ENCODE measurements around the gene CABCOCO1.

CABCOCO1 gene

DNA sequence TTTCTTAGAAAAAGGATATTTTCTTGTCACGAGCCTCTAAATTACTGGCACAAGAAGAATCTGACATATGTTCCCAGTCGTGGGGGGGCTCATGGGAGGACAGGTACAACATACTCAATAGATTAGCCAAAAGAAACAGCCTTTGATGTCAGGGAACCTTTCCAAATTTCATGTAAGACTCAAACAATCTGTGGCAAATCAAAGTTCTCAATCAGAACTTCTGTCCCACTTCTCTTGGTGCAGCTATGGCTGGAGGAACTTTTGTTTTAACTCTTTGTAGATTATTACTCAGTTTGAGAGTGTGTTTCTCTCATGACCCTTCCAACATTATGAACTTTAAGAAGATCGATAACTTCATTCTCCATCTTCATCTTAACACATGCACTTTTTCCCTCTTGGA lies 124.4 kb downstream of the CABCOCO1 start:
- no peak for DNase-seq

DNA sequence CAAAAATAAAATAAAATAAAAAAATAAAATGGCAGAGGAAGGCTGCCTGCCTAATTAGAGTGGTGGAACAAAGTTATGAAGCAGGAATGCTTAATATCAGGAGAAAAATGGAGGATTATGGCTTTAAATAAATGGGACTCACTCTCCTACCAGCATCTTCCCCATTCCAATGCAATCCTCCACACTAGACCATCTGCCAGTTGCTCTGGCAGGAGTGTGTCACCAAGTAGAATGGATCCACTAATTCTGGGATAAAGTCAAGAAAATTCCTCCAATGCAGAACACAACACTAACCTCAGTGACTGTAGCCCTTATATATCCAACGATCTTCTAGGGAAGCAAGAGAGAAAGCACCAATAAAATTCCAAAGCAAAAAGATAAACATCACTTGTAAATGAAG lies 126.3 kb downstream of the CABCOCO1 start:
- DNase-seq: no peak

DNA sequence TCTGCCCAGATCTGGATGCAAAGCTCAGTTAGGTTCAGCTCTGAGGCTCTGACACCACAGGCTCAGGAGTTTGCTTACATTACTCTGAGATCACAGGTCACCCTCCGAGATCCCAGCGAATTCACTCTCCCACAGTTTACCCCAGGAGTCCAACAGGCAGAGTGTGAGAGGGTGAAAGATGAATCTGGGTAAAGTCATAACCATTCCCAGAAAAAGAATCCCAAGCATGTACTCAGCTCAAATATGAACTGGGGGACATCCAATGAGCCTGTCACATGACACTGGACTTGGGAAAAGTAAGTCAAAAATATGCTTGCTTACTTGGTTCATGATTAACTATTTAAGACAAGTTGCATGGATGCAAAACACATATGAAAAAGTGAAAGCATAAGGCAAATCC lies 128.5 kb downstream of the CABCOCO1 start:
- DNase-seq: no peak

DNA sequence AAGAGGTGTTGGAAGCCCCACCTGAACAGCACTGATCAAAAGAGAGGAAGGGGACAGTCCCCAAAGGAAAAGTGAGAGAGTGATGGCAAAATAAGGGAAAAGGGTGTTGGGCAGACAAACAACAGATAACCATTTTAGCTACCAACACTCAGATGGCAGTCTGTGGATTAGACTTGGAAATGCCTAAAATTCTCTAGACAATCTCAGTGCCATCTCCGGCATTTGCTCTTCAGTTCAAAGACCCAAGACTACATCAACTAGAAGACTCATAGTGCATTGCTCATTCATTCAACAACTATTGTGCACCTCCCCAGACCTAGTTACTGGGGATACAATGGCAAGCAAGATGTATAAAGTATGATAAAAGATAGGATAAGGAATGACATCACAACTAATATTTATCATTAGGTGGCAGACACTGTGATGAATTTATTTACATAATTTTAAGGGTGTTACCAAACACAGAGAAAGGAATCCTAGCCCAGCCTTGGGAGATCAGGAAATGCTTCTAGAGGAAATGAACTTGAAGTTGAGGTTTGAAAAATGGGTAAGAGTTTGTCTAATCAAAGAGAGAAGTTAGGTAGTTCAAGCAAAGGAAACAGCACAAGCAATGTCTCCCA lies 129.5 kb downstream of the CABCOCO1 start:
- DNase-seq: no peak

DNA sequence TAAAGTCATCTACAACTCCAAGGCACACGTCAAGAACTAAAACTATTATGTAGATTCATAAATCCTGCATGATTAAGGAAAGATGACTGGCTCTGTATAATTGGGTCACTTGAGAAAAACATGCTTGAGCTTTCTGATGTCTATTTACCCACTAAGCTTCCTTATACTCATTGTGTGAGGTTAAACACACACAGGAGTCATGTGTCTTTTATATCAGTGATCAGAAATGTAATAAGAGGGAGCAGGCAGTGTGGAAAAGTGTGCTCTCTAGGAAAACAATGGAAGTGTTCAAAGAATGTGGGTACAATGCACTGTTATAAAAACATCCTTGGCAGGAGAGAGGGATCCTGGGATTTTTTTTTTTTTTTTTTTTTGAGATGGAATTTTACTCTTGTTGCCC lies 130.2 kb downstream of the CABCOCO1 start:
- no peak for DNase-seq

DNA sequence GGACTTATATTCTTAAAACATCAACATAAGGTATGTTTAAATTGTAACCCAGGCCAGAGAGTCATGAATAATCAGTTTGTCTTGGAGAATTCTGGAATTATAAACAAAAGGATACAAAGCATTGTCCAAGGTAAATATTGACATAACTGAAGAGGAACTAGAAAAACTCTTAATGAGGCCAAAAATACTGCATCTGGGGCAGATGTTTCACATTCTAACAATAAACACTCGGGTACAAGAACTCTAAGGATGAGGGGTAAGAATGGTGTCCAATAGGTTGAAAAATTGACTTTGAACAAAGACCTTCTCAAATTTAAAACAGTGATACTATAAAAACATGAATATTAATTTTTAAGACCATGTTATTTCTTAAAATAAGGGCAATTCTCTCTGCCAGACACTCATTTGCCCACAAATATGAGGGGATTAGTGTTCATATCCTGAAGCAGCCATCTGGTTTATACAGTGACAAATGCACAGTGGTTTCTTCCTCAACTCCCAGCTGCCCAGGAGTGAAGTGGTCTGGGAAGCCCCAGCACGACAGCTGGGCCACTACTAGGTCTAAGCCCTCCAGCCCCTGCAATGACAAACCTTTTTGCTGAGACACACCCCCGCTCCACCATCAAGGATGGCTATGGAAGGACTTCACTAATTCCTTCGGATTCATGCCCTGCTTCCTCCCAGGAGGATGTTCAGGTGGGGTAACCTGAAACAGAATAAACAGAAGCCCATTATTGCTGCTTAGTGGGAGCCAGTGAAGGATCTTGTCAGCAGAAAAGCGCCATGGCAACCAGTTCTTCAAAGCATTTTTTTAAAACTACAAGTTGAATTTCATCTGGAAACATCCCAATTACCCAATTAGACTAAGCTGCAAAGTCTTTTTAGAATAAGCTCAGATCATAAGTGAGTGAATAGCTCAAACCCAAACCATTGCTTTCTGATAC lies 131.3 kb downstream of the CABCOCO1 start:
- no peak for DNase-seq

DNA sequence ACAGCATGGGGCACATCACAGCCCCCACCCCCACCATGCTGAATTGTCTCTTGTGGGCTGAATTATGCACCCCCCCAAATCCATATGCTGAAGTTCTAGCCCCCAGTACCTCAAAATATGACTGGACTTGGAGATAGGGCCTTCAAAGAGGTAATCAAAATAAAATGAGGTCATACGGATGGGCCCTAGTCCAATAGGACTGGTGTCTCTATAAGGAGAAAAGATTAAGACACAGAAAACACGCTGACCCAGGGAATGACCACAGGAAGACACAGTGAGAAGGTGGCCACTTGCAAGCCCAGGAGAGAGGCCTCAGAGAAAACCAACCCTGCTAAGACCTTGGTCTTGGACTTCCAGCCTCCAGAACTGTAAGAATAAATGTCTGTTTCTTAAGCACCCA lies 132.4 kb downstream of the CABCOCO1 start:
- DNase-seq: no peak

DNA sequence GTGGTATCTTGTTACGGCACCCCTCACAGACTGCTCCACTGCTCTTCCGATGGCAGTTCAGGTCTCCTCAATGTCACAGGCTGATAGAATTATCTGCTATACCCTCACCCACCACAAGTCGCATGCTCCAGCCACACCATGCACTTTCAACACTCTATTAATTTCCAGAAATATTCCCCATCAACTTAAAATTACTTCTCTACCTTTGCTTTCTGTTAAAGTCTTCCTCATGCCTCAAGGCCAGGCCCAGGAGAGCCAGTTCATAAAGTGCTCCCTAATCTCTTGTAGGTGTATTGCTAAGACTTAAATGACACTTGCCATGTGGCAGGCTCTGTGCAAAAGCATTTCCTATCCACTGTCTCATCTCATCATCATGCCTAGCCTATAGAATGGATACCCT lies 132.8 kb downstream of the CABCOCO1 start:
- no peak for DNase-seq

DNA sequence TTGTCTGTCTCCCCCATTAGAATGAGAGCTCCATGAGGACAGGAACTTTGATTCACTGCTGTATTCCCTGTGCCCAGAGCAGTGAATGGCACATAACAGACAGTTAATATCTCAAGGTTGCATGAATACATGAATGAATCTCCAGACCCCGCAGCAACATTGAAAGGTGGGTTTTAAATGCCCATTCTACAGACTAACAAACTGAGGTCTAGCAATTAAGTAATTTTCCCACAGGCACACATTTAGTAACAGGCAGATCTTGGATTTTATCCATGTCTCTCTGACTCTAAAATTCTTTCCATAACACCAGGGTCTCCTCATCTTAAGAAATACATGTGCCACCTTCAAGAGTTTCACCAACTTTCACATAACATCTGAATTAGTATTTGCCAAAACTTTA lies 134.1 kb downstream of the CABCOCO1 start:
- DNase-seq: no peak

DNA sequence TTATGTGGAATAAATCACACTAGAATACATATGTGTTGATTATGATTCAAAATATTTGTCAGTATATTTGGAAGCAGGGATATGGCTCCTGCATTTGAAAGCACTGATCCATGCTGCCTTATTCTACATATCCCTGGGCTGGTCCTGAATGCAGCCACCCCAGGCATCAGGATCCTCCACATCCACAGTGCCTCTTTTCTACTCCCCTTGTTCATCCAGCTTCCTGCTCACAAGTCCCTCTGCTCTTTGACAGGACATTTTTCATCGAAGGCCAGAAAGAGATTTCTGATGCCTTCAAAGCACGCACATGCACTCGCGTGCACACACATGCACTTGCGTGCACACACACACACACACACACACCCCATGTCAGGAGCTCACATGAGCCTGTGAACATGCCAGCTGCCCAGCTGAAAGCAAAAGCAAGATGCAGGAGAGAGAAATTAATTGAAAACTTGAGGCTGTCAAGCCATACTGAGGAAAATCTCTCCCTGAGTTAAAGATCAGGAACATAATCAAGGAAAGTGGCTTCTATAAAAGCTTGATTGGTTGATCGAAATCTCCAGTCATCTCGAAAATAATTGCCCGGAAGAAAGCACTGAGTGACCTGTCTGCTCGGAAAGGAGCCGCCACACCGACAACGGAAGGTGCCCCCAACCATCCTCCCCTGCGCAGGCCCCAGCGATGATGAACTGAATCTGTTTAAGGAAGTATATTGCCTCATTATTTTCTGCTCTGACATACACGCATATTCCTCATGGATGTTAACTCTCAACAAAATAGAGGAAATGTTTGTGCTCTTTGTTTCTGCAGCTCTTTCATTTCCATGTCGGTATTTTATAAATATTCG lies 134.8 kb downstream of the CABCOCO1 start:
- no peak for DNase-seq

DNA sequence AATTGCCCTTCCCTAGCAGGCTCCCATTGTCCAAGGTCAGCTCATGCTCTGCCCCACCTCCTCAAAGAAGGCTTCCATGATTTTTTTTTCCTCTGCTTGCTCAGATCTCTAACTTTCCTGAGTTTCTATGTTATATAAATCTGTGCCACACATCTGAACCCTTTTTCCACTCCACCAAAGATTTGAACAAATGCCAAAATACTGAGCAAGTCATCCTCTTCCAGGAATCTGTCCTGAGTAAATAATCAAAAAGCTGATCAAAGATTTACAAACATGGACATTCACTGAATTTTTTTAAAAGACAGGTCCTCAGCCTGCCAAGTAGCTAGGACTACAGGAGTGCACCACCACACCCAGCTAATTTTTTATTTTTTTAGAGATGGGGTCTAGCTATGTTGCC lies 136.0 kb downstream of the CABCOCO1 start:
- no peak for DNase-seq

DNA sequence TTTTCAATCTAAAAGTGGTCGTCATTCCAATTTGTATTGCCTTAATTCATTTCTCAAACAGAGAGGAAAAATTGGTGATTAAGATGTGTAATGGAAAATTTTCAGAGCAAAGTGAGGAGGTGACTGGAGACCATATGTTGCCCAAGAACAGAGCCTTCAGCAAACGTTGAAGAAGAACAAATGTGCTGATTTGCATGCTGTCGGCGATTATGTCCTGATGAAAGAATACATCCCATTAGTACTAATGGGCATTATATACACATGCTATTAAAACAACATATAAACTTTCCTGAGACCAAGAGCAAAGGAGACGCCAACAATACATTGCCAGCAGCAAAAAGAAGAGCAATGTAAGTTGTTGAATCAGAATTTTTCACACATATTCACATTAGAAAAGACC lies 138.8 kb downstream of the CABCOCO1 start:
- no peak for DNase-seq

DNA sequence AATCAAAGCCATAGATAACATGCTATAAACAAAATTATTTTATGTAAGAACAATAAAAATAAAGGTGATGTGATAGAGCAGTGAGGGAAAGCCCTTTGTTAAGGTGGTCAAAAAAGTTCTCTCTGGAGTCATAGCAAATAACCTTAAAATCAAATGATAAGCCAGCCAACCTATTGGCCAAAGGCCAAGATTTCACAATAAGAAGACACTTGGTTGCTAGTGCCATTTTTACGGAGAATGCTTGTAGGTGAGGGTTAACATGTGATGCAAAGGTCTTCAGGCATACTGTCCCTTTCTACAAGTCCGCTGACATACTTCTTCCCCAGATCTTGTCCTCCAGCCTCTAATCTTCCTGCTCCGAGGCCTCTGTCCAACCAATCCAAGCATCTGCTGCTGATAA lies 140.5 kb downstream of the CABCOCO1 start:
- DNase-seq: no peak

DNA sequence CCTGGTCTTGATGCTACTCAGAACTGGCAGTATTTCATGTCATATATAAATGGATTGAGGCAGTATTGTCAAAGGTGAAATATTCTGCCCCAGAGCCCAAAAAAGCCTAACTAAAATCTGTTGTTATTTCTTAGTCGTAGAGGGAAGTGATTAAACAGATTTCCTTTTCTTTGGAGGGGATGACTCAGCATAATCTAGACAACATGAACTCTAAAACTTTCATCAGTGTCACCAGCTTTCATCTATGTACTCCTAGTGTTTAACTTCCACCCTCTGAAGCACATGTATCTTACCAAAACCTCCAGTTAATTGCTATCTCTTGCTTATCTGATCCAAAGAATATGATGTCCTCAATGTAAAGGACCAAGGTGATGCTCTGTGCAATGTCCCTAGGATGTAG lies 141.7 kb downstream of the CABCOCO1 start:
- no peak for DNase-seq

DNA sequence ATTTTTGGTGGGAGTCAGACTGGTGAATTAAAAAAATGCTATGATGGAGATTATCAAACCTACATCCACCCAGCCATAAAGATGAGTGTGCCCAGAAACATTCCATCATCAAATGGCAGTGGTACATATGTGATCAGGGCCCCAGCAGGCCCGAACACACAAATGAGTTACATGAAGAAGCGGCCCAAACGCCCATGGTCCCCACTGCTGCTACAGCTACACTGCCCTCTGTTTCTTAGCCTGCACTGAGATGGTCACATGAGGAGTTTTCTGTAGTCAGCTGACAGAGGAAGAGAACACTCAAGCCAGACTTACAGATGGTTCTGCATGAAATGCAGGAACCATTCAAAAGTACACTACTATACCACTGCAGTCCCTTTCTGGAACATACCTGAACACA lies 142.4 kb downstream of the CABCOCO1 start:
- DNase-seq: no peak

DNA sequence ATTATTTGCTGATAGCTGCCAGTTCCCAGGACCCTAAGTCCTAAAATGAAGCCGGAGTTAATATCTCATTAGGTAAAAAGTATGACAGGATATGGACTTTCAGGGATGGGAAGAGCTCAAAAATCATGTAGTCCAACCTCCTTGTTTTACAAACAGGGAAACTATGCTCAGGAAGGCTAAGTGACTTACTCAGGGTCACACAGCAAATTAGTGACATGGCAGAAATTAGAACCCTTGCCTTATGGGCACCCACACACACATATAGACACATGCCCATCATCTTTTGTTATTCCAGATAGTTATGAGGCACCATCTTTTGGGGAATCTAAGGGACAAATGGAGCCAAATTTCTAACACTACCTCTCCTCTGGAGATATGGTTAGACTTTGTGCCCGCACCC lies 147.5 kb downstream of the CABCOCO1 start:
- no peak for DNase-seq

DNA sequence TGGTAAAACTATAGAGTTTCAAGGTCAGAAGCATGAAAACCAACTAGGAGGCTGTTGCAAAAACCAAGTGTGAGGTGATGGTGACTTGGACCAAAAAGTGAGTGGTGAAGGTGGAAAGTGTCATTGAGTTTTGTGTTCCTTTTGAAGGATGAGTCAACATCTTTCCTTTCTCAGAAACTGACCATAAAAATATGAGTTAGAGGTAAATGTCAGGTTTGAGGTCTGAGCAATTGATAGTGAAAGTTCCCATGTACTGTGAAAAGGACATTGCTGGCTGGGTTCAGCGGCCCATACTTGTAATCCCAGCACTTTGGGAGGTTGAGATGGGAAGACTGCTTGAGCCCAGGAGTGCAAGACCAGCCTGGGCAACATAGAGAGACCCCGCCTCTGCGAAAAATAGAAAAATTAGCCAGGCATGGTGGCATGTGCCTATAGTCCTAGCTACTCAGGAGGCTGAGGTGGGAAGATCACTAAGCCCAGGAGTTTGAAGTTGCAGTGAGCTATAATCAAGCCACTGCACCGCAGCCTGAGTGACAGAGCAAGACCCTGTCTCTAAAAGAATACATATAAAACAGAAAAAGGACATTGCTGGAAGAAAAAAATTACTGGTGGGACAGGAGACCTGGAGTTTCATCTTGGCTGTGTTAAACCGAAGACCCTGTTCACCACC lies 149.5 kb downstream of the CABCOCO1 start:
- DNase-seq: no peak

DNA sequence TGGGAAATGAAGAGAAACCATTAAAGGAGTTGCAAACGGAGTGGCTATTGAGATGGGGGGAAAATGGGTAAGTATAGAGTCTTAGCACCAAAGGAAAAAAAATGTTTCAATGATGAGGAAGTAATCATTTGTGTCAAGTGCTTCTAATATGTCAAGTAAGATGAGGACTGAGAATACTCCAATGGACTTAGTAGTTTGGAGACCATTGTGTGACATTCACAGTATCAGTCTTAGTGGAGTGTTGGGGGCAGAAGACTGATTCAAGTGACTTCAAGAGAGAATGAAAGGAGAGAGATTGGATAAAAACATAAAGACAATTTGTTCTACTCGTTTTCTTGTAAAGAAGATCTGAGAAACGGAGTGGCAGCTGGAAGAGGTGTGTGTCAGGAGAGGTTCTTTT lies 150.2 kb downstream of the CABCOCO1 start:
- DNase-seq: no peak

DNA sequence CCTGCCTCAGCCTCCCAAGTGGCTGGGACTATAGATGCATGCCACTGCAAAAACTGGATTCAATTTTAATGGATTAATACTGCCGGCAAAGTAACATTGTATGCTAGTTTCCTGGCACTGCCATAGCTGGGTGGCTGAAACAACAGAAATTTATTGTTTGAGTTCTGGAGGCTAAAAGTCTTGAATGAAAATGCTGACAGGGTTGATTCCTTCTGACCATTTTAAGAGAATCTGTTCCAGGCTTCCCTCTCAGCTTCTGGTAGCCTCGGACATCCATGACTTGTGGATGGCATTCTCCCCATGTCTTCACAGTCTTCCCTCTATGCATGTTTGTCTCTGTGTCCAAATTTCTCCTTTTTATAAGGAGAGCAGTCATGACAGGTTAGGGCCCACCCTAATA lies 151.4 kb downstream of the CABCOCO1 start:
- no peak for DNase-seq

DNA sequence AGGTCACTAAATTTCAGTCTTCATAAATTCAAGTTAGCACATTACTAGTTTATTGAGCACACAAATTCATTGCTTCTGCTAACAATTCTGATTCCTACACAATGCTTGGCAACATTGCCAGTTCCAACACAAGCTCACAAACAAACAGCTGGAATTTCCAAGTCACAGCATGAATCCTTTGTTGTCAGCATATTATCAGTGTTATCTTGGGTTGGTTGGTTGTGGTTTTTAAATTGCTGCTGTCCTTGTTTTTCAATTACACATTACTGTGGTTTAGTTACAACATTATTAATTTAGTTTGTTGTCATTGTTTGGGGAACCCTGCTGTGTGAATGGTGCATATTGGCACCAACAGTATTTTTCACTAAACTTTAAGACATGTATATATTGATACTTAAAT lies 152.8 kb downstream of the CABCOCO1 start:
- no peak for DNase-seq

All from central memory CD4-positive, alpha-beta T cell (primary cell).